TTC549 (cell line): Measurements from ENCODE around the gene ITFG1.
"Not testable (repeated sequence)": the region's sequence is repeated elsewhere in the genome, so short reads cannot be mapped to it uniquely, and the experiment has no call there.

Experiments
- FAIRE-seq: peaks from 2 replicates; lab custom pipeline; 2012; peaks lifted over from hg19 to GRCh38; lab: Jason Lieb, UNC

ITFG1 gene

DNA sequence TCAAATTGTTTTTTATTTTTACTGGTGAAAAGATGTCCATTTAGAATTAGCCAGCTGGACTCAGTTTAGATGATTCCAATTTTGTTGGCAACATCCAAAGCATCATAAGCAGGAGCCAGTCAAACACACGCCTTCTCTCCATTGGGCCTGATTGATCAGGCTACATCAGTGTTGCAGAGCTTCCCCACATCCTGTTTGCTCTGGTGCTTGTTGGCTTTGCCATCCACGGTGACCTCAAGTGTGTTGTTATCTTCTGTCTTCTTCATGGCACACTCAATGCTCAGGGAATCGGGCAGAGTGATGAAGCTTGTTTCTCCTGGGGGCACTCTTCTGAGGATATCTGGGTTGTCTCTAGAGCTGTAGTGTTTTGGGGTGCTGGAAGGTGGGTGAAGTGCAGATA, 310.8 kb downstream of the ITFG1 start:
- FAIRE-seq: no peak

DNA sequence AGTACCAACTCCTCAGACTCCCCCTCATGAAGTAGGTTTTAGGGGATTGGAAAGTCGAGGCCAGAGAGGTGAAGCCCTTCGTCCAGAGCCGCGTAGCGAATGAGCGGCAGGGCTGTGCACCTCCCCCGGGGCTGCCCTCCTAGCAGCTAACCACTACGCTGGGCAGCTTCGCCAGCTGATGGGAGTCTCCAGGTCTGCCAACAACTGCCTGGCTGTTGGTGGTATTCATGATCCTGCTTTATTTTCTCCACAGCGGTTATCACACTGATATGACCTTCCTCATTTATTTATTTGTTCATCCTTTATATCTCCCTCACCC, 316.3 kb downstream of the ITFG1 start:
- FAIRE-seq: no peak

DNA sequence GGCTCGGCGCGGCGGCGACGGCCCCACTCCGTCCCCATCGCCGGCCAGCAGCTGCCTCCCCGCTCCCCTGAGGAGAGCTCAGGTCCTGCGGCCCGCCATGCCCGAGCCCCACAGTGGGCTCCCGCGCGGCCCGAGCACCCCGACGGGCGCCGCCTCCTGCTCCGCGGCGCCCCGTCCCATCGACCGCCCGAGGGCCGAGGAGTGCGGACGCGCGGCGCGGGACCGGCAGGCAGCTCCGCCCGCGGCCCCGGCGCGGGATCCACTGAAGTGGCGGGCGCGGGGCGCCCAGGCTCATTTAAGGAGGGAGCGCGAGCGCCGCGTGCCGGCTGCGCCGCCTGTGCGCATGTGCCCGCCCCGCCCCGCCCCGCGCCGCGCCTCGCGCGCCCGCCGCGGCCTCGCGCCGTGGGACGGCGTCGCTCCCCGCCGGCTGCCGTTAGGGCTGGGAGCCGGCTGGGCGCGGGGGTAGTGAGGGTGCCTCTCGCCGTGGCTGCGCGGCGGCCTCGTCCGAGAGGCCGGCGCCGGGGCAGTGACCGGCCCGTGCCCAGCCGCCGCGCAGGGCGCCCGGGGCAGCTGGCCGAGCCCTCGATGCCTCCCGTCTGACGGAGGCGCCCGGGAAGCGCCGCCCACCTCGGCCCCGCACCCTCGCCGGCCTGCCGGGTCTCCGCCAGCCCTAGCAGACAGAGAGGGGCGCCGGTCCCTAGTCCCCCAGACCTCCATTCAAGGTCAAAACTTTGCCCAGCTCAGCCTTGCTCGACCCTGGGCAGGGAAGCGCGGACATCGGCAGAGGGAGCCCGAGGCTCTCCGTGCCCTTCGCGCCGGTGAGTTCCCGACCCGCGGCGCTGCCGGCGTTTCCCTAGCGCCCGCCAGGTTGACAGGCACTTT, 316.9 kb downstream of the ITFG1 start, which contains the start of gene NETO2:
NETO2 (minus strand) TSS at position 269 of the 882 bp plus-strand sequence. CDS start 333 bp downstream, outside the sequence.
- no peak for FAIRE-seq

DNA sequence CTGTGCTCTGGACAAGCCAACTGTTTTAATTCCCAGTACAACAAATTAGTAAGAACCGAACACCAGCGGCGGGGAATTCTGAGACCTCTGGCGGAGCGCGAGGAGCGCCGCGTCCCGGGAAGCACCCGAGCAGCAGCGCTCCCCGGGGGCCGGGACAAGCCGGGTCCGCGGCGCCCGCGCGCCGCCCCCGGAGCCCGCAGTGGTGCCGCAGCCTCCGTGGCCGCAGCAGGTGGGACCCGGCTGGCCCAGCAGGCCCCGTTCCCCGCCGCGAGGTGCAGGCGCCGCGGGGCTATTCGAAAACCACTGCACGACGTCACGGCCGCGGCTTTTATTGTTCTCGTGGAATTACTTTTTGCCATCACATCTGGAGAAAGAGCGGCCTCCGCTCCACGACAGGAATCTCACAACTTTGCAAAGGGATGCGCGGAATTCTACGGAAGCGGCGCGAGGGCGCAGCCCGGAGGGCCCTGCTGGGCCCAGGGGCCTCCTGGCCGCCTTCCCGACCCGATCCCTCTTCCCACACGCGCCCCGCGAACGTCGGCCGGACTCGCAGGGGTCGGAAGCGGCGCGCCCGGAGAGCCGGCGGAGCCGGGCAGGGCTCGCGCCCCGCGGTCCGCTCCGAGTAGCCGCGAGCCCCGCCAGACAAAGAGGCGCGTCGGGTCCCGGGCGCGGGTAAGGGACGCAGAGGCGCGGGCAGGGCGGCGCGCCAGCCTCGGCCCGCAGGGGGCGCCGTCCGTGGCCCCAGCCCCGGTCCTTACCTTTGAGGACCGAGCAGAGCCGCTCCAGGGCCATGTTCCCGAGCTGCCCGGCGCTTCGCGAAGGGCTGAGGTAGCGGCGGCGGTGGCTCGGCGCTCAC, 317.8 kb downstream of the ITFG1 start:
- no peak for FAIRE-seq

DNA sequence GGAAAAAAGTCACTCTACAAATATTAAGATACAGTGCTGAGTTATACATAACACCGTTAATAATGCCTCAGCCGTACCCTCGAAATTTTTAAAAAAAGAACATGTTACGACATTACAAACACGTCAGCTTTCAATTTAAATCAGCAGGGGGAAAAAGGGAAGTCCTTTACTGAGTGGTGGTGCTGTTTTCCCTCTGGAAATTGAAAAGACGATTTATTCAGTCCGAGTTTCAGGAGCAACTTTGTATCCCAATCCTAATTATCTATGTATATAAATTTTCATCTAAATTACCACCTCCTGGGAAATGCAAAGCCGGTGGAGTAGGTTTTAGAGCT, 318.4 kb downstream of the ITFG1 start:
- no peak for FAIRE-seq

DNA sequence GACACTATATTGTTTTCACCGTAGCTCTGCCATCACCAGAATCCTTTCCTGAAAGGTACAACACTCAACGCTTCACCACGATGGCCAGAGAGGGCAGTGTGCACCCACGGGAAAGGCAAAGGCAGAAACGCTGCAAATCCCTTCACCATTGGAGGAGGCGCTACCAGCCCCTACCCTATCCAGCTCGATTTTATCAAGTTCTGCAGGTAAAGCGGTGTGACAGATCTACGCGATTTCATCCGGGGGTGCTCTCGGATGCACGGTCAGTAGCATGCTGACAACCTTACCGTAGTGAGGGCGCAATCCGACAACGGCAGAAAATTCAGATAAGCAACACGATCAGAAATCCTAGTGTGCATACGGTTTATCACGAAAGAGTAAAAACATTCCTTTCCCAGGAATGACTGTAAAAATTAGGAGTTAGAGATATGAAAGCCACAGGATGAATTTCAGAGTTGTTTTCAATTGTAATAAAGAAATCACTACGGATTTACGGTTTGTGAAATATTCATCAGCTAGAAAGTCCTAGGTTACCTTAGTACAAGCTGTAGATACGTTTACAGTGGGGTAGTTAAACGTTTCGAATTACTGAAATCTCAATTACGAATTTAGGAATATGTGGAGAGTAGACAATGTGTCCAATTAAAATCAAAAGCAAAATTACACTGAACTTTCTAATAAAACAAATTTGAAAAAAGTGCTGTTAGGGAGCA, 318.9 kb downstream of the ITFG1 start:
- FAIRE-seq: peak; percentile 15

DNA sequence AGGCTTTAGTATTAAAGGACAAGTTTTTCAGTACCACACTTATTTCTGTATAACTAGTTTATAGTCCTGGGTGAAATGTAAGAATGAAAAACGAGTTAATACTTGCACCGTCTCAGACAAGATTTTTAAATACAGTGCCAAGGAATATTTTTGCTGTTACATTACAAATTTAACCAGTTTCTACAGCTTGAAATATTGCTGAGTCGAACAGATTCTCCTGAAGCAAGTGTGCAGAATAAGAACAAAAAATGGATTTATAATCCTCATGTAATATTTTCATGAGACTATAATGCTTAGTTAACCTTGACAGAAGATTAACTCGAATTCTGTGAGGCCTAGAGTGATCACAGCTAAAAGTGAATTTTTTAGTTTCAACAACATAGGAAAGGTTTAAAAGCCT, 320.2 kb downstream of the ITFG1 start:
- FAIRE-seq: no peak

DNA sequence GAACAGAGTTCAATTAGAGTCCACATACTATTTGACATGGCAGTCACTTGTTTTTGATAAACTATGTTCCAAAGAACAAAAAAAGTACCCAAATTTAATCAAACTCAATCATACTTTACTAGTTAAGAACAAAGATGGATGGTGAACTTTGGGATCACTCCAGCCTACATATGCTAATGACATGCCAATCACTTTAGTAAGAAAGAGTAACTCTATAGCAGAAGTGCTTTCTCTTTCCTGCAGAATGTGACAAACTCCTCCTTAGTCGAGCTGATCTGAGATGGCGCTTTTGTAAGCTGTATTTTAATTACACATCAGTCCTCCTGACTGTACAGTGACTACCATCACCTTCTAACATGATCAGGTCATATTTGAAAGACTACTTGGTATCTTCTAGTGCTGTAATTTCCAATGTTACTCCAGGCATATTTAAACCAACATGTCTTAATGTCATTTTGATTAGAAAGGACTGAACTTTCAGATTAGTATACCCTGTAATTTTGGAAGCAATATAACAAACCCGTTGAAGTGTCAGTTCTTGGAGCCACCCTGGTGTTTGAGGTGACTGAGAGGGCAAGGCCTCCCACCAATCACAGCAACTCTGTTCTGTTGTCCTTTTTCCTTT, 321.2 kb downstream of the ITFG1 start:
- FAIRE-seq: no peak

DNA sequence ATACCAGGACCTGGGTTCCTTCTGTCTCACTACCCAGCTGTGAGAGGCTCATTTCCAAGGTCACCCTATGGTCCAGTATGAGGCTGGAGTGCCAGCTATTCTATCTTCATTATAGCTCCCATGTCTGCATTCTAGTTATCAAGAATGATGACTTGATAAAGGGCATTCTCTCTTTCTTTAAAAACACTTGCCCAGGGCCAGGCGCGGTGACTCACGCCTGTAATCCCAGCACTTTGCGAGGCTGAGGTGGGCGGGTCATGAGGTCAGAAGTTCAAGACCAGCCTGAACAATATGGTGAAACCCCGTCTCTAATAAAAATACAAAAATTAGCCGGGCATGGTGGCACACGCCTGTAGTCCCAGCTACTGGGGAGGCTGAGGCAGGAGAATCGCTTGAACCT, 322.9 kb downstream of the ITFG1 start:
- not testable (repeated sequence) for FAIRE-seq

DNA sequence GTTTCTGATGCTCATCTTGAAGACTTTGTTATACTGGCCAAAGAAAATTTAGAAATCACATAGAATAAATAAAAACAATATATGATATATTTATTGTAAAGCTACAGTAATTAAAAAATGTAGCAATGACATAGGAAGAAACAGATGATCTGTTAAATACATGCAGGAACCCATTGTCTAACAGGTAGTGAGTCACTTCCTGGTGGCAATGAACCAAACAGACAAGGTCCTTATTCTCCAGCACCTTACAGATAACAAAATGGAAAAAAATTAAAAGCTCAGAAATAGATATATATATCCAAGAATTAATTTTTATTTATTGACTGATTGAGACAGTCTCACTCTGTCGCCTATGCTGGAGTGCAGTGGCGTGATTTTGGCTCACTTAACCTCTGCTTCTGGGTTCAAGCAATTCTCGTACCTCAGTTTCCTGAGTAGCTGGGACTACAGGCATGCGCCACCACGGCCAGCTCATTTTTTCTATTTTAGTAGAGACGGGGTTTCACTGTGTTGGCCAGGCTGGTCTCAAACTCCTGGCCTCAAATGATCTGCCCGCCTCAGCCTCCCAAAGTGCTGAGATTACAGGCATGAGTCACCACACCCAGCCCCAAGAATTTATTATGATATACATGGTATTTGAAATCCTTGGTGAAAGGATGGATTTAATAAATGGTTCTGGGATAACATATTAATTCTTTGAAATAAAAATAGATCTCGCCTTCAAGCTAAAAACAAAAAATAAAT, 324.6 kb downstream of the ITFG1 start:
- no peak for FAIRE-seq

DNA sequence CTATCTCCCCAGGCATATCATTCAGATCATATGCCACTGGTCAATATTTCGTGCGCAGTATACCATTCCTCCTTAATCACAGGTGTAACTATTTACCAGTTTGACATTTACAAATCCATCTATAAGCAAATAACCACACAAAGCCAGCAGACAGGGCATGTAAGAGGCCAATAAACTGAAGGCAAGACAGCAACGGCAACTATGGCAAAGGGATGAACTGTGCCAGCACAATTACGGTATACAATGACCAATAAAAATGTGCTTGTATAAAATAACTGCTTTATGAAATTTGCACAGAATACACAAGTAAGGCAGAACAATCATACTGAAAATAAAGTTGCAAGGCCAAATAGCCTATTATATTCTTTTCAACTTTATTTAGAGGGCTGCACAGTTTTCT, 326.3 kb downstream of the ITFG1 start:
- no peak for FAIRE-seq

DNA sequence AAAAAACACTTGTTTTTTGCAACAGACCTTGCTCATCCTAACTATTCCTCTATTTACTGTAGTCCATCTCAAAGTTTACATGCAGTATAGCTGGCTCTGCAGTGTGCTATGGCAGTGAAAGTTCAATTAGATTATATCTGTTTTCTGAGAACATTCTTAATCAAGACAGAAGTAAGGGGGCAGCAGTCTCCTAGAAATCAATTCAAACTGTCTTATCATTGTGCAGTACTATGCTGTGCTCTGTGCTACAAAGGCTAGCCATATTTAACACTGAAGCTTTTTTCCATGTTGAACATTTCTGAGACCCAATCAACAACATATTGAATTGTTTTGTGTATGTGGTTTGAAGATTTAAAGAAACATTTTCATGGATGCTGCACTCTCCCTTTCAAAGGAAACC, 328.6 kb downstream of the ITFG1 start:
- no peak for FAIRE-seq

DNA sequence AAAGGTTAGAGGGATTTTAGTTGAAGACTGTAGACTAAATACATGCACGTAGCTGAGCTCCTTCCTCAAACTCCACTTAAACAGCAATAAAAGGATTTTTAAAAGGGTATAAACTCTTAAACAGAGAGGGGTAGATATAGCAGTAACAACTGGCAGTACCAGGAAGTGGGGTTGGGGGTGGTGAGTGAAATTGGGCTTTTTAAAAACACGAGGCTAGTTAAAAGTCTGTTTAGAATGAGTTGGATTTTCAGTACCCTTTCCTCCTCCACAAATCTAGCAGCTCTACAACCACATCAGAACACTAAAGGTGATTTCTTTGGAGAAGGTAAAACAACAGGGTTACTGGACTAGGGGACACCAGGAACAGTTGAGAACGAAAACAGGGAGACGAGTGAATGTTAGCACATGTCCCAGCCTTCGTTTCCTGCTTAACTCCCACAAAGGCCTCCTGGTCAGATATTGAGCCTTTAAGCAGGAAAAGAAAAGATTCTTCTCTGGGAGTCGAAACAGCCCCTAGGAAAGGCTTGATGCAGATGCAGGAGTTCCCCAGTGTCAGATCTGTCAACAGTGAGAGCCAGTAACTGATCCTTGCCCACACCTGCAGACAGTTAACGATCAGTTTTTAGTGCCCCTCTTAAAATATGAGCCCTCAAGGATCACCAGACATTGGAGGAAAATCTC, 331.0 kb downstream of the ITFG1 start:
- FAIRE-seq: no peak

DNA sequence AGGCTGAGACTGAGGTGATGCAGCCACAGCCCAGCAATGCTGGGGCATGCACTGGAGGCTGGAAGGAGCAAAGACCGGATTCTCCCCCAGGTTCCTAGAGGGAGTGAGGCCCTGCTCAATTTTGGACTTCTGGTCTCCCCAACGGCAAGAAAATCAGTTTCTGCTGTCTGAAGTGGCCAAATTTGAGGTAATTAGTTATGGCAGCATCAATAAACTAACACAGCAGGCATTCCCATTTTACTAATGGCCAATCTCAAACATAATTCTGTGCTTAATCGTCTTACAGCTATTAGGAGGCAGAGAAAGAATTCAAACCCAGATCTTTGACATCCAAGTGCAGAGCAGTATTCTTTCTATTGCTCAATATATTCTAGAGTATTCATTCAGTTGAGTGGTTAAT, 333.3 kb downstream of the ITFG1 start:
- no peak for FAIRE-seq

DNA sequence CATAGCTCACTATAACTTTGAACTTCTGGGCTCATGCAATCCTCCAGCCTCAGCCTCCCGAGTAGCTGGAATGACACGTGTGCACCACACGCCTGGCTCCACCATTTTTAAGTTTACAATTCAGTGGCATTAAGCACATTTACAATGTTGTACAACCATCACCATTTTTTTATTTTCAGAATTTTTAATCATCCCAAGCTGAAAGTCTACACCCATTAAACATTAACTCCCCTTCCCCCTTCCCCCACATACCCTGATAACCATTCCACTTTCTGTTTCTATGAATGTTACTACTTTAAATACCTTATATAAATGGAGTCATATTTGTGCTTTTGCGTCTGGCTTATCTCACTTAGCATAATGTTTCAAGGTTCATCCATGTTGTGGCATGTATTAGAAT, 335.1 kb downstream of the ITFG1 start:
- FAIRE-seq: no peak

DNA sequence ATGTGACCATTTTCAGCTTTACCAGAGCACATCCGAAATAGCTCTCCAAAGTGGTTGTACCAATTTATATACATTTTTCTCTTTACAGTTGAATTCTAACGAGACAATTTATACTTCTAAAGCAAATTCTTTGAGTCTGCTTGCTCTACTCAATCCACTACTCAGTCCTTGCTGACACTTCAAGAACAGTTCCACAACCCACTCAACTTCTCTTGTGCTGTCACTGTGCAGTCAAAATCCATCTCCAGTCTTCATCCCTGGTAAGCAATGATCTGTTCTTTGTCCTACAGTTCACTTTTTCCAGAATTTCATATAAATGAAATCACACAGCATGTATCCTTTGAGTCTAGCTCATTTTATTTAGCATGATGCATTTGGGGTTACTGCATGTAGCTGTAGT, 347.7 kb downstream of the ITFG1 start:
- no peak for FAIRE-seq

DNA sequence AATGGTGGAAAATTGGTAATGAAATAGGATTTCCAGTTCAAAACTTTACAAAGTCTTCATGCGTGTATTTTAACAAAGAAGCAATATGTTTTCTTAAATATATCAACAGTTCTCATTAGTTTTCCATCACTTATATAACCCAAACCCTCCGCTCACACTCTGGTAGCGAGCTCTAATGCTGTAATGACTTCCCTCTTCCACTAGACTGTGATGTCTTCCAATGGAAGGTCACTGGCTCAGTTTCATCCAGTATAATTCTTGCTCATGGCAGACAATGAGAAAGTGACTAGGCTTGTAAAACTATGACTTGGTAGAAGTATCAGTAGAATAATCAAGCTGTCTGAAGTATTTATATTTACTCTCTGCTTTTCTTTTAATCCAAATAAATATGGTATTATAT, 349.9 kb downstream of the ITFG1 start:
- no peak for FAIRE-seq

DNA sequence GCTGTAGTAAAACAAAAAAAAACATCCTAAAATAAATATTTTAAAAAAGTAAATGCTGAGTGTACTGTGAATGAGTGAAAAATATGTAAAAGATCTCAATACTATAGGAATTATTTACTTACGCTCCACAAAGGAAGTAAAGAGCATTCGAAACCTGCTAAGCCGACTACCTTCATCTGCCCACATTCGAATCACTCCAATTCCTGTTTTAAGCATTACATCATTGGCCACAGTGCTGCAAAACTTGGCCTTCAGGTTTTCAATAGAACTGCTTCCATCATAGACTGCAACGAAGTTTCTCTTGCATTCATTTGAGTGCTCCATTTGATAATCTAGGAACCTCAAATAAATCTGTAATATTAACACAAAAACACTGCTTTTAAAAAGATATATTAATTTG, 351.5 kb downstream of the ITFG1 start:
- FAIRE-seq: no peak
